Prostate gland (tissue), 1 donor: ENCODE measurements around the gene PSG3.

Experiments used
- POLR2A ChIP-seq: fragments of 450-650 bp; IDR thresholded peaks from one replicate; pipeline ENCODE4 v1.6.1; 2016; ENCODE audit warnings: antibody characterized with exemption, mild to moderate bottlenecking
- POLR2AphosphoS5 ChIP-seq: sonication (generic); formaldehyde crosslinking; IDR thresholded peaks from one replicate; pipeline ENCODE4 v1.6.1; 2017; ENCODE audit warnings: antibody characterized with exemption

GRCh38 chr19:42762789-42763188, 22.5 kb upstream of the PSG3 start:
- TF ChIP-seq POLR2A: no peak
- no peak for TF ChIP-seq POLR2AphosphoS5
